NCI-H2081 (cell line): Measurements from ENCODE around the gene BDH2.

Experiments
- DNase-seq, 2 experiments: peaks; one replicate each; lab custom pipeline; 2025; lab: John Stamatoyannopoulos, UW

The BDH2 gene

GRCh38 chr4:103085555-103086196, 14.0 kb downstream of the BDH2 start:
- DNase-seq = no peak

DNA sequence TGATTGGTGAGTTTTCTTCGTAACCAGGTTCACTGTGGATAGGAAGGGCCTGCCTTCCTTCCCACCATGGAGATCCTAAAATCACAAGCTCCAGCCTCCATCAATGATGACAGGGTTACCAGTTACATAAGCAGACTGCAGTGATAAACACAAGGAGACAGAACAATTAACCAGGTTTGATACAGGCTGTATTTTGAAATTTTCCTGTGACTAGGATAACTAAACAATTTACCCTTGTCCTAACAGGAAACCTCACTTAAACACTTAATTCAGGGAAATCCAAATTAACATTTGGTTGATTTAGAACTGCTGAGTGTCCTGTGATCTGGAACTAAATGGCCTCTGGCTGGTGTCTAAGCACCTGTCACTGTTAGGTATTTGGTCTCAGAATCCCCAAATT, 20.0 kb downstream of the BDH2 start:
- DNase-seq = no peak

GRCh38 chr4:103076747-103077347, 22.8 kb downstream of the BDH2 start, which contains the start of gene SLC9B2:
Gene SLC9B2, minus strand, starts transcription at chr4:103076761. Its CDS starts 9,211 bp downstream, at chr4:103067550.
- DNase-seq = peak in 1 of 2 experiments; percentile 39

DNA sequence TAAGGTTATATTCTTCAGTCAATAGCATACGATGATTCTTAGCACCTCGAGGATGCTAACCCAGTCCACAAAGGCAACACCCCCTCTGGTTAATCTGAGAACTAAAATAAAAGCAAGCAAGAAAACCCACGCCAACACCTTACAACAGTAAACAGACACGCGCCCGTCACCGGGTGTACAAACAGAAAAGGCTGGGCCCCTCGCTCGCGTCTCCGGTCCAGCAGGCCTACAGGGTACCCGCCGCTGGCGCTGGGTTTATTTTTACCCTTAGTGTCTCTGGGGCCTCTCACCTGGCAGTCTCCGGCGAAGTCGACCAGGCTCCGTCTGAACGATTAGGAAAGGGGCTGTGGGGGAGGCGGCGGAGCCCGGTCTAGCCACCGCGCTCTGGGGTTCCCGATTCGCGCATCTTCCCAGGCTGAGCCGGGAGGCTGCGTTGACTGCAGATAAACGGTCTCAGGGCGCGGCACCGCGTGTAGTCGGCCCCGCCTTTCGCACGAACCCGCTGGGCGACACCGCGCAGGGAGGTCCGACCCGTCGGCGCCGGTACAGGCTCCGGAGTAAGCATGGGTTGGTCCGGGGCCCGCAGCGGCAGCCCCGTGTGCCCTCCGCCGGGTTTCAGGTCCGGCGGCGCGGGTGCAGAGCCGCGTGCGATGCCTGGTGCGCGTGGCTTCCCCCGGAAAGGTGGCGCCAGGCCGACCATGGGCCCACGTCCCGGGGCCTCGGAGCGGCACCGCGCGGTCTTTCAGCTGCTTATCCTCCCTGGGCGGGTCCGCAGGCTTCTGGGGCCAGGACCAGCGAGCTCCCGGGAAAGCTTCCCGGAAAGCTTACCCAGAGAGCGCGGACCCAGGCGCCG, 23.5 kb downstream of the BDH2 start:
- peak; percentile 49 to 73 for DNase-seq

- no peak for DNase-seq
Measured at GRCh38 chr4:103075435-103075893, 24.2 kb downstream of the BDH2 start.

DNA sequence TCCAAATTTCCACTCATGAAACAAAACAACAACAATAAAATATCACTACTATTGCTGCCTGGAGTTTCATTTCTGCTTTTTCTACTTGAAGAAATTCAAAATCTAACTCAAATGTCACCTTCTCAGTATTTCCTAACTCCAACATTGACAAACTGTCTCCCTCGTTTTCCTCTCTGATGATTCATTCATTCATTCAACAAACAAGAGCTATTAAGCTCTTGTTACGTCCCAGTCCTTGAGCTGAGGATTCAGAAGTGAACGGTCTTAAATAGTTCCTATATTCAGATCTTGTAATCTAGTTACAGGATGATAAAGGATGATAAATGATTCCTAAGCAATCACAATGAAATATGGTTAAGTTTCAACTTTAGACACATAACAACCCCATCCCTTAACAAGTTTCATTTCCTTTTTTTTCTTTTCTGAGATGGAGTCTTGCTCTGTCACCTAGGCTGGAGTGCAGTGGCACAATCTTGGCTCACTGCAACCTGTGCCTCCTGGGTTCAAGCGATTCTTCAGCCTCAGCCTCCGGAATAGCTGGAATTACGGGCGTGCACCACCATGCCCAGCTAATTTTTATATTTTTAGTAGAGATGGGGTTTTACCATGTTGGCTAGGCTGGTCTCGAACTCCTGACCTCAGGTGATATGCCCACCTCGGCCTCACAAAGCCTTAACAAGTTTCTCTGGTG, 24.7 kb downstream of the BDH2 start:
- no peak for DNase-seq

DNA sequence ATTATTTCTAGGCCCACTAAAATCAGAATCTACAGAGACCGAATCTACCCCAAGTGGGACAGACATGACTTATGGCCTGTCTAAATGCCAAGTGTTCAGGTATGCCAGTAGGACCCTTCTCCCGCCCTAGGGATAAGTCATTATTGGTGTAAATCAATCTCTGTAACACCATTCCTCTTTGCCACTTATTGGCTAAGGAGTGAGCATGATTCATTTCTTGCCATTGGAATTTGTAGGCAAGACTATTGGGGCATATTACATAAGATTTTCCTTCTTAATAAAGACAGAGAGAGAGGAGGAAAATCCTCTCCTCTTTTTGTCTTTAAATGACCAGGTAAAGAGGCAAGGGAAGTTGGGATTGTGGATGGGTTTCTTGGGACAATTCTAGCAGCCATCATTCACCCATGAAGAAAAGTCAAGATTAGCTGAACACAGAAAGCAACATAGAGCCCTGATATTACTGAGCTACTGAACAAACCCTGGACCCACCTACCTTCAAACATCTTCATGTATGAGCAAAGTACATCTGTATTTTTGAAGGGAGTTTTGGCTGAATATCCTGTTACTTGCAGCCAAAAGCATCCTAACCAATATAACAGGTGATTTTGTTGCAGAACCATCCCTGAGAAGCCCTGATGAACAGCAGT, 25.7 kb downstream of the BDH2 start:
- DNase-seq = no peak

- DNase-seq = no peak
Measured at GRCh38 chr4:103067841-103068547, 31.6 kb downstream of the BDH2 start.

DNA sequence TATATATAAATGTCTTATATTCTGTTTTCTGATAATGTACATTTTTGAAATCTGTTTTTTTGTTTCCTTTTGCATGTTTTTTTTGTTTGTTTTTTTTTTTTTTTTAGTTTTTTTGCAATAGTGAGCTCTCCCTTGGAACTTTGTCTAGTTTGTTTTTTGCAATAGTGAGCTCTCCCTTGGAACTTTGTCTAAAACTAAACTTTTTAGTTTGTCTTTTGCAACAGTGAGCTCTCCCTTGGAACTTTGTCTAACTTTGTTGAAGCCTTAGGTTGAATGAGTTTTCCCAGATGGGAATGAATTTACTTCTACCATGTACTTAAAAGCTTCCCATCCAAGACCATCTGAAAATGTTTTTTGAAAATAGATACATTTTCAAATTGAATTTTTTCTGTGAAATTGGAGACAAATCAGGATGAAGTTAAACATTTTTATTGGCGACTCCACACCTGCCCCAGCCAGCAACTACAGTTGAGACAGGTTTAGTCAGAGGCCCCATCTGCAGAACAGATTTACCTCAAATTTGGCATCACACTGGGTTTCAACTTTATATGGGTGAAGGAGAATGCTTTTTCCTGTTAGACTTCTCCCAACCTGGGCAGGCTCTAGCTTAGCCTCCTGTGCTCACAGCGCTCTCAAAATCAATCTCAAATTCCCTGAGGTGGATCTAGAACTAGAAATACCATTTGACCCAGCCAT, 39.0 kb downstream of the BDH2 start:
- DNase-seq = no peak

GRCh38 chr4:103054030-103054429, 45.6 kb downstream of the BDH2 start:
- no peak for DNase-seq

DNA sequence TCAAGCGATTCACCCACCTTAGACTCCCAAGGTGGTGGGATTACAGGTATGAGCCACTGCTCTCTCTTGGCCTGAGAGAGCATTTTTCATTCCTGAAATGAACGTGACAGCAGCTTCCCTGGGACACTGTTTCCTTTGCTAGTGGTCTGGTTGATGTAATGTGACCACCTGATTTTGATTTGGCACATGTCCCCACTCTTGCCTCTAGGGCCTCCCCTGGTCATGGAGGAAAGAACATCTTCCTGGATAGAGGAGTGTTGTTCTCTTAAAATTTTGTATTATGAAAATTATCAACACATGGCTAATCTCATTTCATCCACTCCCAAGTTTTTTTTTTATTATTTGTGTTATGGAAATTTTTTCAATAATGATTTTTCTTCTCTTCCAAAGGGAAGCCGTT, 46.9 kb downstream of the BDH2 start:
- DNase-seq = no peak

DNA sequence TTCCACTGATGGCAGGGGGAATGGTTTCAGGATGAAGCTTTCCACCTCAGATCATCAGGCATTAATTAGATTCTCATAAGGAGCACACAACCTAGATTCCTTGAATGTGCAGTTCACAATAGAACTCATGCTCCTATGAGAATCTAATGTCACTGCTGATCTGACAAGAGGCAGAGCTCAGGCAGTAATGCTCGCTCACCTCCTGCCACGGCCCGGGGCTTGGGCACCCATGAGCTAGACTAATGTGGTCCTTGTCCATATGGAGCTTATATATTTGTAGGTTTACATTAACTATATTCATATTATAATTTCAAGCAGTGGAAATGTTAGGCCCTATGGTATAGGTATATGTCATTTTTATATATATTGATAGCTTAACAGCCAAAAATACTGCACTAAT, 47.5 kb downstream of the BDH2 start:
- no peak for DNase-seq

GRCh38 chr4:103050736-103051436, 48.7 kb downstream of the BDH2 start:
- DNase-seq = no peak

GRCh38 chr4:103046416-103047290, 53.0 kb downstream of the BDH2 start:
- peak in 1 of 2 experiments; percentile 1 for DNase-seq

DNA sequence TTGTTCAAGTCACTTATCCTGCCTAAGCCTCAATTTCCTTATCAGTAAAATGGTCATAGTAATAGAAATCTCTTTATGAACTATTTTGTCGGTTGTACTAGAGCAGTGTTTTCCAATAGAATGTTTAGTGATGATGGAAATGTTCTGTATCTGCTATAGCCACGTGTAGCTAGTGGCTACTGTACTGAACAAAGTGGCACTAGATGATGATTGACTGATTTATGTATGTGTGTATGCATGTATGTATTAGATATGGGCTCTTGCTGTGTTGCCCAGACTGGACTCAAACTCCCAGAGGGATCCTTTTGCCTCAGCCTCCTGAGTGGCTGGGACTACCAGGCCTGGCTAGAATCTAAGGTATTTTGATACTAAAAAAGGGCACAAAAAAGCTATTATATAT, 55.5 kb downstream of the BDH2 start:
- DNase-seq = no peak

- DNase-seq = no peak
Measured at GRCh38 chr4:103036169-103036568, 63.5 kb downstream of the BDH2 start.

DNA sequence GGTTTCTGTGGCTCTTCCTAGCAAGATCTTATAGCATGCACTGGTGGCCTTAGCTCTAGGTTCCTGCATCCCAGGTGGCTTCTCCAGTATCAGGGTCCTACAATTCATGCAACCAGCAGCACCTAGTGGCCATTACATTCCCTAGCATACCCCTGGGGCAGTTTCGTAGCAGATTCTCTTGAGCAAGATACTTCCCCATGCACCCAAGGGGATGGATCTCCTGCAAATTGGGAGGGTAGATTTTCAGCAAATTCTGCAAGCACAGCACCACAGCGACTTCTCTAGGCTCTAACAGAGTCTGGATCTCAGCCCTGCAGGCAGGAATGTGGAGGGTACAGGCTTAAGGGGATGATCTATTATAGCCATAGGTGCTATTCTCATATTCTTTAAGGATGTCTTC, 67.1 kb downstream of the BDH2 start:
- DNase-seq = peak in 1 of 2 experiments; percentile 14

GRCh38 chr4:103030791-103031190, 68.8 kb downstream of the BDH2 start:
- no peak for DNase-seq

GRCh38 chr4:103029300-103029699, 70.3 kb downstream of the BDH2 start:
- no peak for DNase-seq
